GM13977 (cell line): Measurements from ENCODE around the gene CALHM1.

Experiments used
- DNase-seq: peaks from one replicate; pipeline ENCODE4 v3.0.0; 2012; ENCODE audit warnings: low spot score
- in situ Hi-C: fragments of 300-500 bp; cut with MboI; formaldehyde crosslinking; loops from one replicate; pipeline ENCODE4 v1.12.0; 2022; ENCODE audit warnings: low sequenced_read_pairs, low pct_unique_long_range_greater_than_20kb, mixed read lengths, inconsistent platforms; ENCODE audit not compliant: unreplicated experiment
- TF ChIP-seq, protein P1 (sequence below): IDR thresholded peaks from 2 replicates; pipeline ENCODE4 v1.5.1; 2012; ENCODE audit warnings: mild to moderate bottlenecking, control low read depth; ENCODE audit not compliant: insufficient read depth; ENCODE audit errors: extremely low read depth, missing control alignments

Gene CALHM1

DNA sequence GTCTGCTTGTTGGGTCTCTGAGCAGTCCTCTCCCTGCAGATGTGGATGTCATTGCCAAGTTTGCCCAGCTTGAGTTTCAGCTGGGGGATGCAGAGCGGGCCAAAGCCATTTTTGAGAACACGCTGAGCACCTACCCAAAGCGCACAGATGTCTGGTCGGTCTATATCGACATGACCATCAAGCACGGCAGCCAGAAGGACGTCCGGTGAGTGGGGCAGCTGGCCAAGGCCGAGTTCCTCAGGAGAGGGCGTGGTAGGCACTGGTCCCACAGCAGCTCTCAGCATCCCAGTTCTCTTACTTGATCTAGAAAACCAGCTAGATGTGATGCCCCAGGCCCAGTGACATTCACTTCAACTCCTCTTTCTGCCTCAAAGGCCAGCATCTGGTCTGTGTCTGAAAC, 14.2 kb downstream of the CALHM1 start:
- TF ChIP-seq, protein P1, sequence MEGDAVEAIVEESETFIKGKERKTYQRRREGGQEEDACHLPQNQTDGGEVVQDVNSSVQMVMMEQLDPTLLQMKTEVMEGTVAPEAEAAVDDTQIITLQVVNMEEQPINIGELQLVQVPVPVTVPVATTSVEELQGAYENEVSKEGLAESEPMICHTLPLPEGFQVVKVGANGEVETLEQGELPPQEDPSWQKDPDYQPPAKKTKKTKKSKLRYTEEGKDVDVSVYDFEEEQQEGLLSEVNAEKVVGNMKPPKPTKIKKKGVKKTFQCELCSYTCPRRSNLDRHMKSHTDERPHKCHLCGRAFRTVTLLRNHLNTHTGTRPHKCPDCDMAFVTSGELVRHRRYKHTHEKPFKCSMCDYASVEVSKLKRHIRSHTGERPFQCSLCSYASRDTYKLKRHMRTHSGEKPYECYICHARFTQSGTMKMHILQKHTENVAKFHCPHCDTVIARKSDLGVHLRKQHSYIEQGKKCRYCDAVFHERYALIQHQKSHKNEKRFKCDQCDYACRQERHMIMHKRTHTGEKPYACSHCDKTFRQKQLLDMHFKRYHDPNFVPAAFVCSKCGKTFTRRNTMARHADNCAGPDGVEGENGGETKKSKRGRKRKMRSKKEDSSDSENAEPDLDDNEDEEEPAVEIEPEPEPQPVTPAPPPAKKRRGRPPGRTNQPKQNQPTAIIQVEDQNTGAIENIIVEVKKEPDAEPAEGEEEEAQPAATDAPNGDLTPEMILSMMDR: no peak
- in situ Hi-C loops: no loop called here
- no peak for DNase-seq

DNA sequence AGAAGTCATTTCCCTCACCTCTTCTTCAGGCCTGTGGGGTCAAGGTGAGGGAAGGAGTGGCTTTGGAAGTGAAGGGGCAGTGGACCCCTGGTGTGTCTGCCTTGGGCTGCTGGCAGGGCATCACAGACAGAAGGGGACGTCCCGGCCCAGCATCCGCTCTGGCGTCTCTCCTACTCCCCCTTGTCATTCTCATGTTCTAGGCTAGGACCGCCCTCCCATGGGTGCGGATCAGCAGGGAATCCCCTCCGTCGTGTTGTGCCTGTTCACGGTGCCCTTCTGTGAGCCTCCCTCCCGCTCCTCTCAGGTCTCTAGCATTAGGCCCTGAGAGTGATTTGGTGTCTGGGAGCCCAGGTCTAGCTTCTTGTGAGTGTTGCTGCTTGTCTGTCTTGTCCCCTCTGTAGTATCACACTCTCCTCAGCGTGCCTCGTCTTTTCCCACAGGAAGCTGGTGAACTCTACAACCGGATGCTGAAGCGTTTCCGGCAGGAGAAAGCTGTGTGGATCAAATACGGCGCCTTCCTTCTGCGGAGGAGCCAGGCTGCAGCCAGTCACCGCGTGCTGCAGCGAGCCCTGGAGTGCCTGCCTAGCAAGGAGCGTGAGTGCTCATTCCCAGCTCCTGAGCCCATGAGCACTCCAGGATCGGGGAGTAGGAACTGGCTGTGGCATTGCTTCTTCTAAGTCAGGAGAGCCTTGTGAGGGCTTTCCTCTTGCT, 15.1 kb downstream of the CALHM1 start:
- no peak for DNase-seq
- in situ Hi-C loops: no loop called here

DNA sequence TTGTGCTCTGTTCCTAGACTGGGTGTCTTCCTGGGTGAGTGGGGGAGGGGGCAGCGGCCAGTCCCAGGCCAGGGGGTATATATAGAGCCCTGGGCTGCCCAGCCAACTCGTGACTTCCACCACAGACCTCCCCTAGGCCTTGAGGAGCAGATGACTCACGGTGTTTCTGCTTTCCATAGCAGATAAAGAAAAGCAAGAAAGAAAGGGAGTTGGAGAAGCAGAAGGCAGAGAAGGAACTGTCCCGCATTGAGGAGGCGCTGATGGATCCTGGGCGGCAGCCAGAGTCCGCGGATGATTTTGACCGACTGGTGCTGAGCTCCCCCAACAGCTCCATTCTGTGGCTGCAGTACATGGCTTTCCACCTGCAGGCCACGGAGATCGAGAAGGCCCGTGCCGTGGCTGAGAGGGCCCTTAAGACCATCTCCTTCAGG, 16.7 kb downstream of the CALHM1 start:
- in situ Hi-C loops: no loop called here
- no peak for DNase-seq
- TF ChIP-seq, protein P1: no peak

More for the DNA sequence above, 15.1 kb downstream of the CALHM1 start:
- TF ChIP-seq, protein P1: no peak

GRCh38 chr10:103441611-103442010, 17.1 kb downstream of the CALHM1 start:
- in situ Hi-C loops: no loop called here
- no peak for DNase-seq

DNA sequence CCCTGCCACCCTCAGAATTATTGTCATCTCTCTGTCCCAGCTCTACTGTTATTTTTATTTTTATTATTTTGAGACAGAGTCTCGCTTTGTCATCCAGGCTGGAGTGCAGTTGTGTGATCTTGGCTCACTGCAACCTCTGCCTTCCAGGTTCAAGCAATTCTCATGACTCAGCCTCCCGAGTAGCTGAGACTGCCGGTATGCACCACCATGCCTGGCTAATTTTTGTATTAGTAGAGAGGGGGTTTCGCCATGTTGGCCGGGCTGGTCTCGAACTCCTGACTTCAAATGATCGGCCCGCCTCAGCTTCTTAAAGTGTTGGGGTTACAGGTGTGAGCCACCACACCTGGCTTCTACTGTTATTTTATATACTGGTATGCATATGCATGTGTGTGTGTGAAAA, 17.5 kb downstream of the CALHM1 start:
- in situ Hi-C loops: no loop called here
- no peak for DNase-seq
- TF ChIP-seq, protein P1: no peak

More at GRCh38 chr10:103441611-103442010, 17.1 kb downstream of the CALHM1 start:
- TF ChIP-seq, protein P1: no peak

DNA sequence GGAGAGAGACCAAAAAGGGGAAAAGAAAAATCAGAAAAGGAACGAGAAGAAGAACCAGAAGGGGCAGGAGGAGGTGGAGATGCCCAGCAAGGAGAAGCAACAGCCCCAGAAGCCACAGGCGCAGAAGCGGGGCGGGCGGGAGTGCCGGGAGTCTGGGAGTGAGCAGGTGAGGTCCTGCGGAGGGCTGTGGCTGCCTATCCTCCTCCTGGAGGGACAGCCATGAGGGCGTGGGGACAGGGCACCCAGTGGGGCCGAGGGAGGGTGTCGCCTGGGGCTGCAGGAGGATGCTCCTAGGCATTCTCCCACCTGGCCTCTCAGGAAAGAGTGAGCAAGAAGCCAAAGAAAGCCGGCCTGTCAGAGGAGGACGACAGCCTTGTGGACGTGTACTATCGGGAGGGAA, 18.3 kb downstream of the CALHM1 start:
- DNase-seq: no peak
- TF ChIP-seq, protein P1: no peak
- in situ Hi-C loops: no loop called here
